ENCODE measurements around the gene OGDHL. TPM values are rescaled to one million over a fixed set of nuclear protein-coding genes. Genes with fewer than 3 reads are reported as not detected.
"Not testable (repeated sequence)": the region's sequence is repeated elsewhere in the genome, so short reads cannot be mapped to it uniquely, and the experiment has no call there.

OGDHL gene
- total RNA-seq, 4 donors from 2014 or later = 0.13 to 0.20 TPM; not detected in 2

DNA sequence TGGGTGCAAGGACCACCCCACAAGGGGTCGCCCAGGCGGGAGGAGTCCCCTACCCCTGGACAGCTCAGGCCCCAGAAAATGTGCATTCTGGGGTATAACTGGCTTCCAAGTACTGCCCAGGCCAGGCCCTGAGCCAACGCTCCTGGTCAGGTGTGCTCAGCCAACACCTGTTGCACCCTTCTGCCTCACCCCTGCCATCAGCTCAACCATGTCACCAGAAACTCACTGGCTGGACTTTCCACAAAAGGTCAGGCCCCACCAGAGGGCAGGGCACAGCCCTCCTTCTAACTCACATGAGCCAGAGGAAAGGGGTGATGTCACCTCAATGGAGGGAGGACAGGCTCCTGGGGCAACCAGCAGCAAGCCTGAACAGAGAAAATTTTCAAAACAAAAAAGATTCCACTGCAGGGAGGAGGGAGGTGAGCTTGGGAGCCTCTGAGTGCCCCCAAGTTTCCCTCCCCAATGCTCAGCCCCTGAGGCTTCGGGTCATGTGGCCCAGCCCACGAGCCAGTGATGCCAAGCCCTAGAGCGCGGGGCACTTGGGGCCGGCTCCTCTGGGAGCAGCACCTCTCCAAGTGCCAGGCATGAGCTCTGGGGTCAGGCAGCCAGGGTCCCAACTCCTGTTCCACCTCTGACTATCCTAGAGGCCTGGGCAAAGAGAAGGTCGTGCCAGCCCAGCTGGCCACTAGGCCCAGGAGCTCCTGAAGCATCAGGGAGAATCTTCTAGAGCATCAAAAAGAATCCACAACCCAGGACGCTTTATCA lies 2.2 kb downstream of the OGDHL start:
- no peak overlapping the region for H3K4me3 ChIP-seq
- no peak for DNase-seq
- in situ Hi-C loops (cut with MboI; ENCODE audit: low sequenced_read_pairs in 4 of 4) = no loop called here

GRCh38 chr10:49758249-49758930 lies 3.7 kb downstream of the OGDHL start:
- Histone ChIP-seq H3K36me3 (no peaks in the 10 kb centered on the region), H3K9me3 (no peaks in the 10 kb centered on the region), H3K27me3 (peaks cover 6 to 26% (median 11%) of the 10 kb centered on the region in 3 donors), H3K27ac (no peak overlapping the region), H3K4me3 (no peak overlapping the region), H3K4me1 (no peaks in the 10 kb centered on the region)
- ATAC-seq (no peak), DNase-seq (no peak)
- intact Hi-C loops (cut with DNase I; ENCODE audit: low total_unique reads) (no loop called here), in situ Hi-C loops (cut with MboI; ENCODE audit: low sequenced_read_pairs in 4 of 4) (no loop called here)
- TF ChIP-seq CTCF (IDR thresholded peaks at IDR 0.05 in 4 of 5, conservative IDR thresholded peaks at IDR 0.05 in 1 of 5) (no peak), POLR2A (IDR thresholded peaks at IDR 0.05) (no peak)

More for the DNA sequence above, 2.2 kb downstream of the OGDHL start:
- H3K9me3 ChIP-seq = no peaks in the 10 kb centered on the region
- no peak overlapping the region for H3K27ac ChIP-seq
- H3K36me3 ChIP-seq = no peaks in the 10 kb centered on the region
- no peak for ATAC-seq
- H3K4me1 ChIP-seq = no peaks in the 10 kb centered on the region
- no peak for TF ChIP-seq CTCF (IDR thresholded peaks at IDR 0.05 in 4 of 5, conservative IDR thresholded peaks at IDR 0.05 in 1 of 5)
- TF ChIP-seq POLR2A (IDR thresholded peaks at IDR 0.05) = no peak
- H3K27me3 ChIP-seq = peaks cover 6 to 35% (median 17%) of the 10 kb centered on the region in 3 donors
- intact Hi-C loops (cut with DNase I; ENCODE audit: low total_unique reads) = no loop called here

GRCh38 chr10:49756641-49757040 lies 5.5 kb downstream of the OGDHL start:
- H3K36me3 ChIP-seq = no peaks in the 10 kb centered on the region
- intact Hi-C loops (cut with DNase I; ENCODE audit: low total_unique reads) (no loop called here), in situ Hi-C loops (cut with MboI; ENCODE audit: low sequenced_read_pairs in 4 of 4) (no loop called here)
- no peak overlapping the region for H3K27ac ChIP-seq
- ATAC-seq = no peak
- H3K27me3 ChIP-seq = peaks cover 0 to 13% (median 0%) of the 10 kb centered on the region in 3 donors
- no peak for TF ChIP-seq CTCF (IDR thresholded peaks at IDR 0.05 in 4 of 5, conservative IDR thresholded peaks at IDR 0.05 in 1 of 5)
- no peak for TF ChIP-seq POLR2A (IDR thresholded peaks at IDR 0.05)
- no peak overlapping the region for H3K4me3 ChIP-seq
- H3K9me3 ChIP-seq = no peaks in the 10 kb centered on the region
- DNase-seq = no peak
- H3K4me1 ChIP-seq = no peaks in the 10 kb centered on the region

DNA sequence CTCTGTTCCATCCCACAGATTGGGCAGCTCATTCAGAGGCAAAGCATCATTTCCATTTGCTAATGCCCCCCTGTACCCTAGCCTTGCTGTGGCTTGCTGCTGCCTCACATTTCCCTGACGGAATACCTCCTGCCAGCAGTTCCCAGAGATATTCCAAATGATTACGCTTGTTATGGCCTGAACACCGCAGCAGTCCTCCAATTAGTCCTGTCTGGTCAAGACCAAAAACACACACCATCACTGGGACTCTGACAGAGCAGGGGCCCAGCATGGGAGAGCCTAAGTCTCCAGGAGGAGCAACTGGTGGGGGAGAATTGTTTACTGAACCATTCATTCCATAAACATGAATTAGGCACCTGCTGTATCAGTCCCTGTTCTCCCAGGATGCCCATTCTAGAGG lies 6.1 kb downstream of the OGDHL start:
- H3K4me3 ChIP-seq = no peak overlapping the region
- H3K36me3 ChIP-seq = no peaks in the 10 kb centered on the region
- TF ChIP-seq CTCF (IDR thresholded peaks at IDR 0.05 in 4 of 5, conservative IDR thresholded peaks at IDR 0.05 in 1 of 5) (no peak), POLR2A (IDR thresholded peaks at IDR 0.05) (no peak)
- intact Hi-C loops (cut with DNase I; ENCODE audit: low total_unique reads) (no loop called here), in situ Hi-C loops (cut with MboI; ENCODE audit: low sequenced_read_pairs in 4 of 4) (no loop called here)
- H3K4me1 ChIP-seq = no peaks in the 10 kb centered on the region
- no peaks in the 10 kb centered on the region for H3K9me3 ChIP-seq
- DNase-seq (no peak), ATAC-seq (no peak)
- H3K27ac ChIP-seq = no peak overlapping the region
- H3K27me3 ChIP-seq = peaks cover 0 to 8% (median 0%) of the 10 kb centered on the region in 3 donors

DNA sequence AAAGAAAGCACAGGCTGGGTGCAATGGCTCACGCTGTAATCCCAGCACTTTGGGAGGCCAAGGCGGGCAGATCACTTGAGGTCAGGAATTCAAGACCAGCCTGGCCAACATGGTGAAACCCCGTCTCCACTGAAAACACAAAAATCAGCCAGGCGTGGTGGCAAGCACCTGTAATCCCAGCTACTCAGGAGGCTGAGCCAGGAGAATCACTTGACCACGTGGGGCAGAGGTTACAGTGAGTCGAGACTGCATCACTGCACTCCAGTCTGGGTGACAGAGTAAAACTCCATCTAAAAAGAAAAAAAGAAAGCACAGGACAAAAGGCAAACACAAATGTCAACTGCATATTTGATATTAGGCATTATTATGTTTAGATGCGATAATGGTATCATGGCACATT lies 7.2 kb downstream of the OGDHL start:
- H3K4me1 ChIP-seq; H3K36me3 ChIP-seq; H3K27me3 ChIP-seq; H3K4me3 ChIP-seq; H3K9me3 ChIP-seq; in situ Hi-C loops (cut with MboI; ENCODE audit: low sequenced_read_pairs in 4 of 4); intact Hi-C loops (cut with DNase I; ENCODE audit: low total_unique reads); DNase-seq; ATAC-seq; H3K27ac ChIP-seq: not testable (repeated sequence)
